ENCODE results near the gene SFXN1. TPM values are rescaled to one million over a fixed set of nuclear protein-coding genes. Genes with fewer than 3 reads are reported as not detected.

SFXN1 gene
- total and polyA plus RNA-seq, 2 of the 4 experiments (the other 2 are of a cell fraction), result 131 to 410 TPM

DNA sequence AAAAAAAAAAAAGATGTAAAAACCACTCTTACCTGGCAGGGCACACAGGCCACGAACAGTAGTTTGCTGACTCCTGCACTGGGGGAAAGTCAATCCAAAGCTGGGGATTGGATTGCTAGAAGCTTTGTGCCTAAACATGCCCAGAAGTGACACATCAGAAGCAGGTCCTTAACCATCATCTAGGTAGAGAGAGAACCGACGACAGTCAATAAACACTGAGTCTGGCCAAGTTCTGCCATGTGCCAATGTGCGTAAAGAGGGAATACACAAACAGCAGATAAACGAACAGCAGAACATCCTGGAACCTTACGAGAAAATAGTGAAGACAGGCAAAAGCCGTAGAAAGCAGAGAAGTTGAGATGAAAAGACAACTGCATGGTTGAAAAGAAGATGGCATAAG, 14.9 kb downstream of the SFXN1 start:
- H2AK5ac ChIP-seq (ENCODE audit: low read depth, low read length), result no peak overlapping the region
- in situ Hi-C loops (cut with MboI; ENCODE audit: low sequenced_read_pairs) (no loop called here), dilution Hi-C loops (cut with HindIII; ENCODE audit: low sequenced_read_pairs, unreplicated experiment) (no loop called here), intact Hi-C loops (cut with micrococcal nuclease) (no loop called here)
- H3K18ac ChIP-seq (ENCODE audit: low read depth, low read length), result no peak overlapping the region
- POLR2A ChIA-PET (ENCODE audit: unreplicated experiment), result no interaction called here
- no peak overlapping the region for H2AFZ ChIP-seq (replicated peaks; ENCODE audit: low read length, poor library complexity)
- no peaks in the 10 kb centered on the region for H3K27me3 ChIP-seq (ENCODE audit: control insufficient read depth, insufficient read depth, low read length)
- H3K56ac ChIP-seq (ENCODE audit: extremely low read depth, insufficient read depth, low read length), result no peak overlapping the region
- H3K36me3 ChIP-seq (ENCODE audit: control insufficient read depth, insufficient read depth, low read length), result peaks cover 41% of the 10 kb centered on the region
- no peak overlapping the region for H3K23ac ChIP-seq (ENCODE audit: low read depth, low read length)
- H4K20me1 ChIP-seq (ENCODE audit: insufficient read depth, low read length), result peaks cover 33% of the 10 kb centered on the region
- H2BK120ac ChIP-seq (ENCODE audit: low read depth, low read length), result no peak overlapping the region
- no TSS peak for BruUV-seq (replicated peaks)
- no peak overlapping the region for H3K4me3 ChIP-seq (ENCODE audit: insufficient read depth, low read depth, low read length)
- no peak overlapping the region for H2BK5ac ChIP-seq (ENCODE audit: low read depth, low read length, poor library complexity, severe bottlenecking)
- no peak overlapping the region for H3K4me2 ChIP-seq (ENCODE audit: low read depth, low read length)
- TF ChIP-seq, protein P1, sequence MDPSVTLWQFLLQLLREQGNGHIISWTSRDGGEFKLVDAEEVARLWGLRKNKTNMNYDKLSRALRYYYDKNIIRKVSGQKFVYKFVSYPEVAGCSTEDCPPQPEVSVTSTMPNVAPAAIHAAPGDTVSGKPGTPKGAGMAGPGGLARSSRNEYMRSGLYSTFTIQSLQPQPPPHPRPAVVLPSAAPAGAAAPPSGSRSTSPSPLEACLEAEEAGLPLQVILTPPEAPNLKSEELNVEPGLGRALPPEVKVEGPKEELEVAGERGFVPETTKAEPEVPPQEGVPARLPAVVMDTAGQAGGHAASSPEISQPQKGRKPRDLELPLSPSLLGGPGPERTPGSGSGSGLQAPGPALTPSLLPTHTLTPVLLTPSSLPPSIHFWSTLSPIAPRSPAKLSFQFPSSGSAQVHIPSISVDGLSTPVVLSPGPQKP (IDR thresholded peaks at IDR 0.05; ENCODE audit: borderline replicate concordance, low read depth, low read length), result no peak
- TF ChIP-seq CEBPB (IDR thresholded peaks at IDR 0.05; ENCODE audit: low read depth, low read length), result no peak
- TF ChIP-seq RFX5 (IDR thresholded peaks at IDR 0.05; ENCODE audit: low read depth, low read length), result no peak
- no peak for TF ChIP-seq SMC3 (IDR thresholded peaks at IDR 0.05; ENCODE audit: low read depth, low read length)
- TF ChIP-seq CHD1 (IDR thresholded peaks at IDR 0.05; ENCODE audit: low read depth, low read length), result no peak
- no peak for TF ChIP-seq MAFK (IDR thresholded peaks at IDR 0.05; ENCODE audit: low read depth, low read length)
- TF ChIP-seq, protein P2, sequence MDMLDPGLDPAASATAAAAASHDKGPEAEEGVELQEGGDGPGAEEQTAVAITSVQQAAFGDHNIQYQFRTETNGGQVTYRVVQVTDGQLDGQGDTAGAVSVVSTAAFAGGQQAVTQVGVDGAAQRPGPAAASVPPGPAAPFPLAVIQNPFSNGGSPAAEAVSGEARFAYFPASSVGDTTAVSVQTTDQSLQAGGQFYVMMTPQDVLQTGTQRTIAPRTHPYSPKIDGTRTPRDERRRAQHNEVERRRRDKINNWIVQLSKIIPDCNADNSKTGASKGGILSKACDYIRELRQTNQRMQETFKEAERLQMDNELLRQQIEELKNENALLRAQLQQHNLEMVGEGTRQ (IDR thresholded peaks at IDR 0.05; ENCODE audit: low read depth, low read length), result no peak
- H2AK9ac ChIP-seq (replicated peaks; ENCODE audit: low read depth, low read length, poor library complexity), result no peak overlapping the region
- H3K9me1 ChIP-seq (ENCODE audit: insufficient read depth, low read length), result no peaks in the 10 kb centered on the region
- H3K27ac ChIP-seq (ENCODE audit: insufficient read depth, low read length), result no peak overlapping the region
- no peak overlapping the region for H3K14ac ChIP-seq (replicated peaks; ENCODE audit: low read depth, low read length)
- H3K9ac ChIP-seq (ENCODE audit: low read depth, low read length), result no peak overlapping the region
- CTCF ChIA-PET, result no interaction called here
- H2BK20ac ChIP-seq (ENCODE audit: low read depth, low read length), result no peak overlapping the region
- no peak overlapping the region for H4K8ac ChIP-seq (ENCODE audit: low read depth in 2 of 2, low read length in 2 of 2)
- no peaks in the 10 kb centered on the region for H3K9me3 ChIP-seq (ENCODE audit: control insufficient read depth, insufficient read depth, low read length)
- no peaks in the 10 kb centered on the region; the same call in 1 of the 2 replicates for H3K4me1 ChIP-seq (ENCODE audit: control insufficient read depth, insufficient read depth, low read length)
- DNase-seq, result no peak
- peaks cover 30 to 42% of the 10 kb centered on the region in 2 experiments for H3K79me1 ChIP-seq (ENCODE audit: low read depth in 1 of 2, low read length in 2 of 2)
- ATAC-seq (ENCODE audit: low read depth), result no peak
- 78% methylated on average over 6 of the region's 7 CpGs; no CpG with 5 or more reads in 1 of the 2 experiments for WGBS, 2 experiments (ENCODE audit: extremely low coverage in 2 of 2, insufficient read length in 1 of 2)
- no peak overlapping the region for H4K91ac ChIP-seq (ENCODE audit: insufficient read depth, low read depth, low read length)
- no peak overlapping the region for H2BK15ac ChIP-seq (ENCODE audit: low read depth, low read length)
- H4K5ac ChIP-seq (ENCODE audit: low read depth, low read length), result no peak overlapping the region
- no peak overlapping the region for H3K4ac ChIP-seq (ENCODE audit: low read depth, low read length)
